AG09309 (cell line): ENCODE results near the gene MAST4.
"Not testable (repeated sequence)": the region's sequence is repeated elsewhere in the genome, so short reads cannot be mapped to it uniquely, and the experiment has no call there.

ENCODE experiments used
- DNase-seq: peaks from one replicate; pipeline ENCODE4 v3.0.0-alpha.2; 2010; ENCODE audit warnings: low read depth
- H3K4me3 ChIP-seq: 2 replicates; pipeline ENCODE4 v1.5.1; 2011; ENCODE audit warnings: mild to moderate bottlenecking, low read depth, low read length, moderate library complexity; ENCODE audit not compliant: control insufficient read depth
- CTCF ChIP-seq: IDR thresholded peaks from 2 replicates; pipeline ENCODE4 v1.5.1; 2011; ENCODE audit warnings: mild to moderate bottlenecking, low read depth, low read length, inconsistent platforms; ENCODE audit not compliant: insufficient read depth, control insufficient read depth; ENCODE audit errors: missing control alignments

MAST4 gene

GRCh38 chr5:66814146-66814991, 218.2 kb downstream of the MAST4 start:
- DNase-seq, result no peak
- peak; percentile 75 for TF ChIP-seq CTCF
- no peak overlapping the region for H3K4me3 ChIP-seq

- DNase-seq, result no peak
- TF ChIP-seq CTCF, result no peak
- no peak overlapping the region for H3K4me3 ChIP-seq
Observed at GRCh38 chr5:66818304-66818934, 222.2 kb downstream of the MAST4 start.

GRCh38 chr5:66818935-66819328, 222.7 kb downstream of the MAST4 start:
- no peak overlapping the region for H3K4me3 ChIP-seq
- DNase-seq, result no peak
- no peak for TF ChIP-seq CTCF

GRCh38 chr5:66820630-66821207, 224.5 kb downstream of the MAST4 start:
- DNase-seq, result no peak
- H3K4me3 ChIP-seq, result no peak overlapping the region
- TF ChIP-seq CTCF, result no peak

- no peak overlapping the region for H3K4me3 ChIP-seq
- no peak for DNase-seq
- no peak for TF ChIP-seq CTCF
Observed at GRCh38 chr5:66821688-66822429, 225.7 kb downstream of the MAST4 start.

GRCh38 chr5:66822906-66823305, 226.7 kb downstream of the MAST4 start:
- not testable (repeated sequence) for DNase-seq

GRCh38 chr5:66824476-66824875, 228.3 kb downstream of the MAST4 start:
- TF ChIP-seq CTCF, result no peak
- H3K4me3 ChIP-seq, result no peak overlapping the region
- no peak for DNase-seq

More at GRCh38 chr5:66822906-66823305, 226.7 kb downstream of the MAST4 start:
- not testable (repeated sequence) for H3K4me3 ChIP-seq
